GM23248 (cell line): ENCODE measurements around the gene ACVRL1.

Source experiments
- EZH2 ChIP-seq: fragments of 200-600 bp; sonication (generic); IDR thresholded peaks from 2 replicates; pipeline ENCODE4 v1.6.1; 2018; ENCODE audit warnings: antibody characterized with exemption, mild to moderate bottlenecking; ENCODE audit not compliant: insufficient read depth, poor library complexity, severe bottlenecking
- EZH2phosphoT487 ChIP-seq: fragments of 200-600 bp; sonication (generic); IDR thresholded peaks from 2 replicates; pipeline ENCODE4 v1.6.1; 2018; ENCODE audit warnings: antibody characterized with exemption, moderate library complexity, mild to moderate bottlenecking, low read depth; ENCODE audit not compliant: insufficient read depth

GRCh38 chr12:51898506-51898905 is 8.8 kb upstream of the ACVRL1 start:
- TF ChIP-seq EZH2 (no peak), EZH2phosphoT487 (no peak)
